ENCODE data around the gene SALL3.
"Not testable (repeated sequence)": the region's sequence is repeated elsewhere in the genome, so short reads cannot be mapped to it uniquely, and the experiment has no call there.

Gene SALL3

GRCh38 chr18:78962098-78962497 lies 17.5 kb upstream of the SALL3 start:
- DNase-seq (ENCODE audit: extremely low spot score), result no peak
- TF ChIP-seq, protein P1, sequence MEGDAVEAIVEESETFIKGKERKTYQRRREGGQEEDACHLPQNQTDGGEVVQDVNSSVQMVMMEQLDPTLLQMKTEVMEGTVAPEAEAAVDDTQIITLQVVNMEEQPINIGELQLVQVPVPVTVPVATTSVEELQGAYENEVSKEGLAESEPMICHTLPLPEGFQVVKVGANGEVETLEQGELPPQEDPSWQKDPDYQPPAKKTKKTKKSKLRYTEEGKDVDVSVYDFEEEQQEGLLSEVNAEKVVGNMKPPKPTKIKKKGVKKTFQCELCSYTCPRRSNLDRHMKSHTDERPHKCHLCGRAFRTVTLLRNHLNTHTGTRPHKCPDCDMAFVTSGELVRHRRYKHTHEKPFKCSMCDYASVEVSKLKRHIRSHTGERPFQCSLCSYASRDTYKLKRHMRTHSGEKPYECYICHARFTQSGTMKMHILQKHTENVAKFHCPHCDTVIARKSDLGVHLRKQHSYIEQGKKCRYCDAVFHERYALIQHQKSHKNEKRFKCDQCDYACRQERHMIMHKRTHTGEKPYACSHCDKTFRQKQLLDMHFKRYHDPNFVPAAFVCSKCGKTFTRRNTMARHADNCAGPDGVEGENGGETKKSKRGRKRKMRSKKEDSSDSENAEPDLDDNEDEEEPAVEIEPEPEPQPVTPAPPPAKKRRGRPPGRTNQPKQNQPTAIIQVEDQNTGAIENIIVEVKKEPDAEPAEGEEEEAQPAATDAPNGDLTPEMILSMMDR (IDR thresholded peaks at IDR 0.05; ENCODE audit: control extremely low read depth, extremely low read depth, low read depth, missing control alignments), result no peak
- POLR2A ChIA-PET, result no interaction called here
- CTCF ChIA-PET, result no interaction called here

DNA sequence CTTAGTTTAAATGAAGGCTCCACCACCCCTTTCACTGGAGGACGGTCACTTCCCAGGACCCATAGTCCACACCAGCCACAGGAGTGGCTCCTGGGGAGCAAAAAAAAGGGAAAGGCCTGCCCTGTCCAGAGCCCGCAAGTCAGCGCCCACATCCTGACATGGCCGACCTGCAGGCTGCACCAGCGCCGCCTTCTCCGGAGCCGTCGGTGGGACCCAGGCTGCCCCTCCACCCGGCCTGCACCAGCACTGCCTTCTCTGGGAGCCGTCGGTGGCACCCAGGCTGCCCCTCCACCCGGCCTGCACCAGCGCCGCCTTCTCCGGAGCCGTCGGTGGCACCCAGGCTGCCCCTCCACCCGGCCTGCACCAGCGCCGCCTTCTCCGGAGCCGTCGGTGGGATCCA lies 14.9 kb upstream of the SALL3 start:
- CTCF ChIA-PET; DNase-seq (ENCODE audit: extremely low spot score); POLR2A ChIA-PET: not testable (repeated sequence)

DNA sequence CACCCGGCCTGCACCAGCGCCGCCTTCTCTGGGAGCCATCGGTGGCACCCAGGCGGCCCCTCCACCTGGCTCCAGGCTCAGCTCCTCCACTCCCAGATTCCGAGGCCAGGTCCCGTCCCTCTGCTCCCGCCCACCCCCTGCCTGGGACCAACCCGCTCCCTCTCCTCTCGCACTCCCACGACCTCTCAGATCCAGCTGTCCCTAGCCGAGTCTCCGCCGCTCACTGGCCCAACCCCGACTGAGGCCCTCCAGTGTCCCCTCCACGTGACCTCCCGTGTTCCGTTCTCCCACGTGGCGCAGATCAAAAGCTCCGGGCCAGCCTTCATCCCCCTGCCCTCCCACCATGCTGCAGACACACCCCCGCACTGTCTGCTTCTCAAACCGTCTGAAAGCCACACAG lies 14.4 kb upstream of the SALL3 start:
- no peak for DNase-seq (ENCODE audit: extremely low spot score)
- ChIA-PET CTCF (no interaction called here), POLR2A (no interaction called here)
- TF ChIP-seq, protein P1 (IDR thresholded peaks at IDR 0.05; ENCODE audit: control extremely low read depth, extremely low read depth, low read depth, missing control alignments), result no peak

- TF ChIP-seq, protein P1 (IDR thresholded peaks at IDR 0.05; ENCODE audit: control extremely low read depth, extremely low read depth, low read depth, missing control alignments), result no peak
- ChIA-PET POLR2A (no interaction called here), CTCF (no interaction called here)
- DNase-seq (ENCODE audit: extremely low spot score), result no peak
These were observed 13.5 kb upstream of the SALL3 start for GRCh38 chr18:78965917-78966792.

GRCh38 chr18:78966793-78967106 lies 12.9 kb upstream of the SALL3 start:
- TF ChIP-seq, protein P1 (IDR thresholded peaks at IDR 0.05; ENCODE audit: control extremely low read depth, extremely low read depth, low read depth, missing control alignments), result no peak
- ChIA-PET POLR2A (no interaction called here), CTCF (no interaction called here)
- DNase-seq (ENCODE audit: extremely low spot score), result no peak

DNA sequence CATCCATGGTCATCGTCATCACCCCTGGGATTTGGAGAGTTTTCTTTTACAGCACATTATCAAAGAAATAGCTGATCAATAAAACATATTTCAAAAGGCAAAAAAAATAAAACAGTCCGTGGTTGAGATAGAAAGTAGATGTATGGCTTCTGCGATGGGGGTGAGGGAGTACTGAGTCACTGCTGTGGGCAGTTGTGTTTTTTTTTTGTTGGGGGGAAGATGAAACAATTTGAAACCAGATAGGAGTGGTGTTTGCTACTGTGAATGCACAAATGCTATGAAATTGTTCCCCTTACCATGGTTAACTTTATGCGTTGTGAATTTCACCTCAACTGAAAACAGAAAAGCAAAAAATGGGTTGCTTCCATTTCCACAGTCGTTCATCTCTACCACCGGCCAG lies 11.9 kb upstream of the SALL3 start:
- no peak for DNase-seq (ENCODE audit: extremely low spot score)
- TF ChIP-seq, protein P1 (IDR thresholded peaks at IDR 0.05; ENCODE audit: control extremely low read depth, extremely low read depth, low read depth, missing control alignments), result no peak
- POLR2A ChIA-PET, result no interaction called here
- CTCF ChIA-PET, result no interaction called here

DNA sequence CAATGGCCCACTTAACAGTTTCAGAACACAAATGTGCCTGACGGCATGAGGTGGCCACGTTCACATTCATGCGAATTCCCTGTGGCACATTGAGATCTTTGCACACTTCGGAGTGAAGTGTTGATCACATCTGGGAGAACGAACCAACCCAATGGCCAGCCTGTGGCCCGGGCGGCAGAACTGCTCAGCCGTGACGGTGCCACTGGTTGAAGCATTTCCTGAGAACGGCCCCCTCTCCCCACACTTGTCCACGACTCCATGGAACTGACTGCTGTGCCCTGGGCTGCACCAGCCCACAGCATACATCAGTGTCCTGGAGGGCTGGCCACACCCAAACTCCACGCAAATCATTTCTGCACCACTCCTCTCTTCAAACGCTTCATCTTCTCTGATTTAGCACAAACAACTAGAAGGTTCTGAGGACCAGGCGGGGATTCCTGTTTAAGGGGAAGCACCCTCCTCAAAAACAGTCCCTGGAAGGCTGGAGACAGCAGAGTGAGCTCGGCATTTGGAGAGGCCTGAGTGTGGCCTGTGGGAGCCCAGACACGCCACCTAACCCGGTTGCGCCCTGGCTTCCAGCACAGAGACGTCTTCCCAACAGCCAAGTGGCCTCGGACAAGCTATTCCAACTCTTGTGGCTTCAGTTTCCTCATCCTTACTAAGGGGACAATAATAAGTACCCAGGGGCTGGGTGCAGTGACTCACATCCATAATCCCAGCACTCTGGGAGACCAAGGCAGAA lies 9.9 kb upstream of the SALL3 start:
- no peak for DNase-seq (ENCODE audit: extremely low spot score)
- POLR2A ChIA-PET, result no interaction called here
- TF ChIP-seq, protein P1 (IDR thresholded peaks at IDR 0.05; ENCODE audit: control extremely low read depth, extremely low read depth, low read depth, missing control alignments), result no peak
- CTCF ChIA-PET, result no interaction called here
